ENCODE data around the gene FARP2.

- TF ChIP-seq CTCF (IDR thresholded peaks at IDR 0.05) (no peak), POLR2A (IDR thresholded peaks at IDR 0.05) (no peak)
Observed at GRCh38 chr2:241399941-241400922, 44.1 kb downstream of the FARP2 start.

Measured in heart left ventricle (tissue), 13 donors.